ENCODE data around the gene TEX9. TPM values are rescaled to one million over a fixed set of nuclear protein-coding genes. Genes with fewer than 3 reads are reported as not detected.
A peak's percentile ranks its signal among the peaks of the same experiment; 100 is the strongest.

TEX9 gene
- total and polyA plus RNA-seq, 2 experiments from 2014 or later, result 2.6 to 7.4 TPM

GRCh38 chr15:56361987-56362386 lies 3.2 kb upstream of the TEX9 start:
- Histone ChIP-seq H3K4me1 (ENCODE audit: insufficient read depth) (no peaks in the 10 kb centered on the region), H3K4me3 (no peak overlapping the region), H3K79me2 (no peaks in the 10 kb centered on the region), H3K27me3 (no peaks in the 10 kb centered on the region), H4K20me1 (ENCODE audit: insufficient read depth, poor library complexity, severe bottlenecking) (no peaks in the 10 kb centered on the region), H2AFZ (no peak overlapping the region), H3K4me2 (no peak overlapping the region), H3K27ac (no peak overlapping the region), H3K9me2 (replicated peaks; ENCODE audit: insufficient read depth) (no peaks in the 10 kb centered on the region), H3K36me3 (replicated peaks; ENCODE audit: insufficient read depth, low read depth) (no peaks in the 10 kb centered on the region), H3K9me3 (ENCODE audit: low read depth) (no peaks in the 10 kb centered on the region)
- no peak for TF ChIP-seq EZH2 (IDR thresholded peaks at IDR 0.05; ENCODE audit: borderline replicate concordance)
- no peak for TF ChIP-seq EZH2phosphoT487 (IDR thresholded peaks at IDR 0.05; ENCODE audit: low read depth, severe bottlenecking, unreplicated experiment)
- TF ChIP-seq CTCF (IDR thresholded peaks at IDR 0.05; ENCODE audit: poor library complexity), result no peak
- no peak for DNase-seq (ENCODE audit: low spot score)
- 96% methylated on average over 1 of the region's 1 CpG for WGBS (ENCODE audit: low lambda C conversion rate, missing lambda C conversion rate)

- Histone ChIP-seq H4K20me1 (ENCODE audit: insufficient read depth, poor library complexity, severe bottlenecking) (no peaks in the 10 kb centered on the region), H3K27ac (no peak overlapping the region), H3K4me2 (peak overlapping the region; percentile 81), H3K4me3 (peak overlapping the region; percentile 76), H3K27me3 (no peaks in the 10 kb centered on the region), H3K9me3 (ENCODE audit: low read depth) (no peaks in the 10 kb centered on the region), H2AFZ (peak overlapping the region; percentile 99), H3K4me1 (ENCODE audit: insufficient read depth) (no peaks in the 10 kb centered on the region), H3K79me2 (no peaks in the 10 kb centered on the region), H3K9me2 (replicated peaks; ENCODE audit: insufficient read depth) (no peaks in the 10 kb centered on the region), H3K36me3 (replicated peaks; ENCODE audit: insufficient read depth, low read depth) (no peaks in the 10 kb centered on the region)
- WGBS (ENCODE audit: low lambda C conversion rate, missing lambda C conversion rate), result 13% methylated on average over 2 of the region's 2 CpGs
- DNase-seq (ENCODE audit: low spot score), result no peak
- no peak for TF ChIP-seq EZH2phosphoT487 (IDR thresholded peaks at IDR 0.05; ENCODE audit: low read depth, severe bottlenecking, unreplicated experiment)
- TF ChIP-seq EZH2 (IDR thresholded peaks at IDR 0.05; ENCODE audit: borderline replicate concordance), result no peak
- no peak for TF ChIP-seq CTCF (IDR thresholded peaks at IDR 0.05; ENCODE audit: poor library complexity)
These were observed 985 bp downstream of the TEX9 start for GRCh38 chr15:56366211-56366610.

- no peak overlapping the region for H3K4me3 ChIP-seq
- no peaks in the 10 kb centered on the region for H3K79me2 ChIP-seq
- H4K20me1 ChIP-seq (ENCODE audit: insufficient read depth, poor library complexity, severe bottlenecking), result no peaks in the 10 kb centered on the region
- no peaks in the 10 kb centered on the region for H3K27me3 ChIP-seq
- no peak overlapping the region for H2AFZ ChIP-seq
- TF ChIP-seq EZH2 (IDR thresholded peaks at IDR 0.05; ENCODE audit: borderline replicate concordance) (no peak), CTCF (IDR thresholded peaks at IDR 0.05; ENCODE audit: poor library complexity) (no peak), EZH2phosphoT487 (IDR thresholded peaks at IDR 0.05; ENCODE audit: low read depth, severe bottlenecking, unreplicated experiment) (no peak)
- H3K4me1 ChIP-seq (ENCODE audit: insufficient read depth), result no peaks in the 10 kb centered on the region
- H3K27ac ChIP-seq, result no peak overlapping the region
- no peaks in the 10 kb centered on the region for H3K9me3 ChIP-seq (ENCODE audit: low read depth)
- no peaks in the 10 kb centered on the region for H3K9me2 ChIP-seq (replicated peaks; ENCODE audit: insufficient read depth)
- no peak overlapping the region for H3K4me2 ChIP-seq
- WGBS (ENCODE audit: low lambda C conversion rate, missing lambda C conversion rate), result 89% methylated on average over 3 of the region's 3 CpGs
- no peak for DNase-seq (ENCODE audit: low spot score)
- H3K36me3 ChIP-seq (replicated peaks; ENCODE audit: insufficient read depth, low read depth), result no peaks in the 10 kb centered on the region
These were observed 1.9 kb downstream of the TEX9 start for GRCh38 chr15:56367156-56367555.

GRCh38 chr15:56369234-56369633 lies 4.0 kb downstream of the TEX9 start:
- no peaks in the 10 kb centered on the region for H3K4me1 ChIP-seq (ENCODE audit: insufficient read depth)
- no peak for TF ChIP-seq CTCF (IDR thresholded peaks at IDR 0.05; ENCODE audit: poor library complexity)
- TF ChIP-seq EZH2 (IDR thresholded peaks at IDR 0.05; ENCODE audit: borderline replicate concordance), result no peak
- TF ChIP-seq EZH2phosphoT487 (IDR thresholded peaks at IDR 0.05; ENCODE audit: low read depth, severe bottlenecking, unreplicated experiment), result no peak
- H3K27me3 ChIP-seq, result no peaks in the 10 kb centered on the region
- H3K9me2 ChIP-seq (replicated peaks; ENCODE audit: insufficient read depth), result no peaks in the 10 kb centered on the region
- H3K9me3 ChIP-seq (ENCODE audit: low read depth), result no peaks in the 10 kb centered on the region
- no peak overlapping the region for H3K27ac ChIP-seq
- H2AFZ ChIP-seq, result no peak overlapping the region
- no peak for DNase-seq (ENCODE audit: low spot score)
- 91% methylated on average over 4 of the region's 4 CpGs for WGBS (ENCODE audit: low lambda C conversion rate, missing lambda C conversion rate)
- no peaks in the 10 kb centered on the region for H3K36me3 ChIP-seq (replicated peaks; ENCODE audit: insufficient read depth, low read depth)
- H3K4me3 ChIP-seq, result no peak overlapping the region
- no peaks in the 10 kb centered on the region for H4K20me1 ChIP-seq (ENCODE audit: insufficient read depth, poor library complexity, severe bottlenecking)
- H3K4me2 ChIP-seq, result no peak overlapping the region
- no peaks in the 10 kb centered on the region for H3K79me2 ChIP-seq
